Gastroesophageal sphincter (tissue), 3 donors: ENCODE results near the gene PRKN.

Experiments
- CTCF ChIP-seq, 4 experiments: fragments of 200-600 bp in 2 of 4; fragments of 450-650 bp in 2 of 4; sonication (generic) in 1 of 4; IDR thresholded peaks; one replicate each; pipeline ENCODE4 v1.5.1; 2017 to 2019; ENCODE audit warnings: antibody characterized with exemption in 4 of 4, mild to moderate bottlenecking in 2 of 4, moderate library complexity in 2 of 4
- POLR2A ChIP-seq, 2 donors: fragments of 450-650 bp; IDR thresholded peaks; one replicate each; pipeline ENCODE4 v1.6.1; 2017; ENCODE audit warnings: antibody characterized with exemption in 2 of 2, mild to moderate bottlenecking in 2 of 2, moderate library complexity in 1 of 2

- TF ChIP-seq CTCF (IDR thresholded peaks at IDR 0.05) (no peak), POLR2A (IDR thresholded peaks at IDR 0.05) (no peak)
Measured at GRCh38 chr6:162512744-162513143, 214.8 kb downstream of the PRKN start.
